Stimulated activated CD8-positive, alpha-beta memory T cell treated with anti-CD3 and anti-CD28 coated beads, Interleukin-4, amount 100 ng/mL, for 1 hour (primary cell): Measurements from ENCODE around the gene FBXO42.
A peak's percentile ranks its signal among the peaks of the same experiment; 100 is the strongest.

Source experiments
- DNase-seq, 2 donors: peaks; one replicate each; pipeline ENCODE4 v3.0.0-alpha.2; 2020; ENCODE audit warnings: low read depth in 2 of 2, low spot score in 1 of 2

Gene FBXO42

DNA sequence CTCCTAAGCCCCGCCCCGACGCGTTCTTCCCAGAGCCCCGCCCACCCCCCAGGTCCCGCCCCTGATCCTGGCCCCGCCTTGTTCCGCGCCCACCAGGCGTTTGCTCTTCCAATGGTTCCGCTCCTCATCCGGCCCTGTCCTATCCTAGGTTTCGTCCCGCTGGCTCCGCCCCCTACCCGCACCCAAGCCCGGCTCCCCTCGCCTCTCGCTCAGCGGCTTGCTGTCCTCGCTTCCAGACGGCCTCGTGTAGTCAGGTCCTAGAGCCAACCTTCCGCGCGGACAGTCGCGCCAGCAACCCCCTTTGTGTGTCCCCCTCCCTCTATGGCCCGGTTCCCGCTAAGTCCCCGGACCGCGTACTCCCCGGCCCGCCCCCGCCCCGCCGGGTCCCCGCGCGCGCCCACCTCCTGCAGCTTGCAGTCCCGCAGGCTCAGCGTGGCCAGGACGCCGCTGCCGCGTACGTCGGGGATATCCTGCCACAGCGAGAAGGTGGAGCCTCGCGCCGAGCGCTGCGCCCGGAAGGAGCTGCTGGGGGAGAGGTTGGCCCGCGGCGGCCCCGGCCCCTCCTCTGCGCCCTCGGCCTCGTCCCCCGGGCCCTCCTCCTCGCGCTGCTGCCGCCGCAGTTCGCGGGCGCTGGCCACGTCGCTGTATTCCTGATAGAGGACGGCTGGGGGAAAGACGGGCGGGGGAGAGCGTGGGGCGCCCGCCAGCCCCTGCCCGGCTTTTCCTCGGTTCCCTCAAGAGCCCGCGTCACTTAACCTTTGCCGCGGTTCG, 145.5 kb downstream of the FBXO42 start:
- peak; percentile 77 to 80 for DNase-seq

DNA sequence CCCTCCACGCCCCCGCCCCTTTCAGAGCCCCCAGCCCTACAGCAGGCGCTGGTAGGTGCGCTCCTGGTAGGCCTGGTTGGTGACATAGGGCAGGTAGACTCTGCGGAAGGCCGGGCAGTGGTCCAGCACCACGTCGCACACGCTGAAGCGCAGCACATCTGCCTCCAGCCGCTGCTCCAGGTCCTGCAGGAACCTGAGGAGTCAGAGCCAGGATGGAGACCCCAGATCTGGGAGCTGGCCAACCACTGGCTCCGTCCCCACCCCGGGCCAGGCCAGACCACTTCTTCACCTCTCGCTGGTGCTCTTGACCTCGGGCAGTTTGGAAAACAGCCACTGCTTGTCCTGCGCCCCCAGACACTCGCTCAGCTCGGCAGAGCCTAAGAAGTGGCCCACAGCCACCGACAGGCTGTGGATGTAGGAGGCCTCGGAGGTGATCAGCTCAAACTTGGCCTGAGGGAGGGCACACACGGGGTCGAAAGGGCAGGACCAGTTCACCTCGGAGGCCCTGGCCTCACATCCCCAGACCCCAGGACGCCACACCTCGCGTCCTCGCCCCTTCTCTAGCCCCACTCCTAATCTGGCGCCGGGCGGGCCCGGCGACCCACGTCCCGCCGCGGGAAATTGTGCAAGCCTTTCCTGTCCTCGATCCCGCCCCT, 146.3 kb downstream of the FBXO42 start:
- no peak for DNase-seq

DNA sequence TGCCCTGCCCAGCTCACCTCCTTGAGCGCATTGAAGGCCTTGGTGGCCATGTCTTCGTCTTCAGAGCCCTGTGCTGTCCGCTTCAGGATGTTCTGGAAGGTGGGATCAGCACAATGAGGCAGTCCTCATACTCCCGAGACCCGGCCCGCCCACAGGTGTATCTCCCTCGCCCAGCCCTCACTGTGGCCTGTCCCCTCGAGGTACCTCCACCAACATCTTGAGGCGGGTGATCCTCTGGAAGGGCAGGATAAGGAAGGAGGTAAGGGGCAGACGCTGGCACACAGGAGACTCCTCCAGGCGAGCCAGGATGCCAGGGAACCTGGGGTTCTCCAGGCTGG, 147.0 kb downstream of the FBXO42 start:
- no peak for DNase-seq

- no peak for DNase-seq
Measured at GRCh38 chr1:16204634-16205333, 147.5 kb downstream of the FBXO42 start.

GRCh38 chr1:16204216-16204615, 148.1 kb downstream of the FBXO42 start:
- DNase-seq, result no peak

DNA sequence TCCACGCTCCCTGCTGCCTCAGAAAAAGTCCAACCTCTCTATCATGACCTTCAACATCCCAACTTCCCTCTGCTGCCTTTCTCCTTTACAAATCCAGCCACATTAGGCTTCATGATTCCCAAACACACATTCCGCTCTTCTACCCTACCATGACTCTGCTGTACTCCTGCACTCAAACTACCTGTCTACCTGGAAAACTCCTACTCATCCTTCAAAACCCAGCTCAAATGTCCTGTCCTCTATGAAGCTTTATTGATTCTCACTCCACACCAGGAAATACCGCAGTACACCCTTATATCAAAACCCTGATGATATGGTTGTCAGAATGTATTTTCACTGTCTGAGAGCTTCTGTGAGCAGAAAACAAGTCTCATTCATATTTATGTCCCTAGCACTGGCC, 148.7 kb downstream of the FBXO42 start:
- no peak for DNase-seq

DNA sequence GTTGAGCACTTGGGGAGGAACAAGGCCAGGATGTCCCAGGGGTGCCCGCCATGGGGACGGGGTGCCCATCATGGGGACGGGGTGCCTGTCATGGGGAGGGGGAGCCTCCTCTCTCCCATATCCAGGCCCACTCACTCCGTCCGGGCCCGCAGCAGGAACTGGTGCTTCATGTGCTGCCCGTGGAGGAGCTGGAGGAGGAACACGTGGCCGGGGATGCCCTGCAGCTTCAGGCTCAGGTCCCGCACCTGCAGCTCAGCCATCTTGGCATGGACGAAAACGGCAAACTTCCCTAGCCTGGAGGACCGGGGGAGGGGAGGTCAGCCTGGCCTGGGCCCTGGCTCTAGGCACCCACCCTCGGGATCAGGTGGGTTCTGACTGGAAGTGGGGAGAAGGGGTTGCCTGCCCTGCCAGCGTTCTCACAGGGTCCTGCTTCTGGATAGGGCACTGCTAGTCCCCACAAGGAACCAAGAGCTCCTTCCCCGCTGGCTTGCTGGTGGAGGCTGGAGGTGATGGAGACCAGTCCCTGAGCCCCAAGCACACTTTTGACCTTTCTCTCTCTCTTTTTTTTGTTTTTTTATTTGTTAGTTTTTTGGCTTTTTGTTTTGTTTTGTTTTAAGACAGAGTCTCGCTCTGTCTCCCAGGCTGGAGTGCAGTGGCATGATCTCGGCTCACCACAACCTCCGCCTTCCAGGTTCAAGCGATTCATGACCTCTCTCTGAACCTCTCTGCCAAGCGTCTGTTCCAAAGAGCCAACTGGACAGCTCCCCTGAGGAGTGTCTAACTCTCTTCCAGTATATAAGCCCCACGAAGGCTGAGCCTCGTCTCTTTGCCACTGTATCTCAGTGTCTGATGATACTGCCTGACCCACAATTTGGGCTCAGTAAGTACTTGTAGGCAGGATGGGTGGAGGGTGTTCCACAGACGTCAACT, 149.7 kb downstream of the FBXO42 start:
- no peak for DNase-seq

DNA sequence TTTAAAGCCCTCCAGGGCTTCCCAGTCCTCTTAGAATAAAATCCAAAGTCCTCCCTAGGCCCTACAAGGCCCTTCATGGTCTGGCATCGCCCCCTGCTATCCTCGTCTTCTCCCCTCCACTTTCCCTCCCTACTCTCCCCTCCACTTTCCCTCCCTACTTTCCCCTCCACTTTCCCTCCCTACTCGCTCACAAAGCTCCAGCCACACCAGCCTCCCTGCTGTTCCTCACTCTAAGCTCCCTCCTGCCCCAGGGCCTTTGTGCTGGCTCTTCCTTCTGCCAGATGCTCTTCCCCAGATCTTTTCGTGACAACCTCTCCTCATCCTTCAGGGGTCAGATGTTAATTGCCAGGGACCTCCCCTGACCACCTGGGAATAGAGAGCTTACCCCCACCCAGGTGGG, 152.6 kb downstream of the FBXO42 start:
- DNase-seq, result no peak

DNA sequence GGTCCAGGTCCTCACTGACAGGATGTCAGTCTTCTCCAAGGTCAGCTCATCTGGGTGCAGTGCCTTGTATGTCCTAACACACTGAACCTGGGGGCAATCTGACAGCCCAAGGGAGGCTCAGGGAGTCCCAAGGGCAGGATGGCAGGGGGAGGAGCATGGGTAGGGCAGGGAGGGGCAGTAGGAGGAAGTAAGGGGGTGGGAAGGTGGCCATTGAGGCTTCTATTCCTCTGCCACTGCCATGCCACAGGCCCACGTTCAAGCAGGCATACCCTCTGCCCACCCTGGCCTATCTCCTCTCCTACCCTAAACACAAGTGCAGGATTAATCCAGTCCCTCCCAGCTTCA, 153.2 kb downstream of the FBXO42 start:
- DNase-seq, result no peak

- DNase-seq, result no peak
Measured at GRCh38 chr1:16198444-16199156, 153.7 kb downstream of the FBXO42 start.

- no peak for DNase-seq
Measured at GRCh38 chr1:16196874-16197273, 155.4 kb downstream of the FBXO42 start.
